ENCODE data around the gene SLC6A12. TPM values are rescaled to one million over a fixed set of nuclear protein-coding genes. Genes with fewer than 3 reads are reported as not detected.

The SLC6A12 gene
- total RNA-seq, 1 experiment from 2014 or later, result not detected

DNA sequence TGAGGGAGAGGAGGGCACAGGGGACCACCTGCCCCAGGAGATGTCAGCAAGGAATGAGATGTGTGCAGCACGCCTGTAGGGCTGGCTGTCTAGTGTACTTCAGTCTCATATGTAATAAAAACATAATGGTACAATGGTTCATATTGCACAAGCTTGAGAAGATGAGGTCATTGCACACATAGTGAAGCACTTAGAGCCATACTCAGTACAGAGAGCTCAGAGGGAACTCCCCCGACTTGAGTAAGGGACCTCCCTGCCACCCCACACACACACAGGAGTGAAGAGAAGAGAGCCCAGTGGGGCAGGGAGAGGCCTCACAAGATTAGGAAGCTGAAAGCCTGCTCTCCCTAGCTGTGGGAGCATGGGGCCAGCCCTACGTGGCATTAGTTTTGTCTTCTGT is 61.5 kb downstream of the SLC6A12 start:
- no peak overlapping the region for H3K27ac ChIP-seq
- H3K36me3 ChIP-seq (ENCODE audit: low read depth), result no peaks in the 10 kb centered on the region
- H3K27me3 ChIP-seq (ENCODE audit: insufficient read depth, low read depth), result peaks cover 90% of the 10 kb centered on the region
- intact Hi-C loops (cut with micrococcal nuclease; ENCODE audit: unreplicated experiment), result no loop called here
- no peaks in the 10 kb centered on the region for H3K4me1 ChIP-seq (replicated peaks; ENCODE audit: insufficient read depth)
- H3K4me2 ChIP-seq, result no peak overlapping the region
- no peaks in the 10 kb centered on the region for H3K79me2 ChIP-seq (ENCODE audit: low read depth)
- TF ChIP-seq EZH2 (IDR thresholded peaks at IDR 0.05; ENCODE audit: low read depth), result no peak
- BruUV-seq (replicated peaks), result no TSS peak
- POLR2A ChIA-PET (ENCODE audit: unreplicated experiment), result no interaction called here
- CTCF ChIA-PET, result no interaction called here
- no peak overlapping the region for H3K4me3 ChIP-seq
- no peaks in the 10 kb centered on the region for H4K20me1 ChIP-seq (ENCODE audit: insufficient read depth)
- H3F3A ChIP-seq (ENCODE audit: insufficient read depth, low read depth), result no peaks in the 10 kb centered on the region
- no peak overlapping the region for H2AFZ ChIP-seq
- H3K9me2 ChIP-seq (ENCODE audit: insufficient read depth), result no peaks in the 10 kb centered on the region
- no peak for DNase-seq
- H3K9me3 ChIP-seq (ENCODE audit: insufficient read depth, low read depth), result no peaks in the 10 kb centered on the region

DNA sequence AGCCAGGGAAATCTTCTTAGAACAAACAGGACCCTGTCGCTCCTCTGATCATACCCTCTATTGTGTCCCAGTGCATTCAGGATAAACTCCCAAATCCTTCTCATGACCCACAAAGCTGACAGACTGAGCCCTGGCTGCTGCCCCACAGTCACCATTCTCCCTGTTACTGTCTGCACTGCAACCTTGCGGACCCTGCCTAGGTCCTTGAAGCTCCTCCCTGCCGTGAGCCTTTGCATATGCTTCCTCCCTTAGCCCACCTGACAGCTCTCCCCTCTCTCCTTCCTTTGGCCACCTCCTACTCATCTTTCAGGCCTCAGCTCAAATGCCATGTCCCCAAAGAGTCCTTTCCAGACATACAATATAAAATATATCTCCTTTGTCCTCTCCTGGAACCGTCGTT is 62.4 kb downstream of the SLC6A12 start:
- no peak overlapping the region for H3K27ac ChIP-seq
- no peaks in the 10 kb centered on the region for H3K9me2 ChIP-seq (ENCODE audit: insufficient read depth)
- no peaks in the 10 kb centered on the region for H3K36me3 ChIP-seq (ENCODE audit: low read depth)
- BruUV-seq (replicated peaks), result no TSS peak
- TF ChIP-seq, protein P1, sequence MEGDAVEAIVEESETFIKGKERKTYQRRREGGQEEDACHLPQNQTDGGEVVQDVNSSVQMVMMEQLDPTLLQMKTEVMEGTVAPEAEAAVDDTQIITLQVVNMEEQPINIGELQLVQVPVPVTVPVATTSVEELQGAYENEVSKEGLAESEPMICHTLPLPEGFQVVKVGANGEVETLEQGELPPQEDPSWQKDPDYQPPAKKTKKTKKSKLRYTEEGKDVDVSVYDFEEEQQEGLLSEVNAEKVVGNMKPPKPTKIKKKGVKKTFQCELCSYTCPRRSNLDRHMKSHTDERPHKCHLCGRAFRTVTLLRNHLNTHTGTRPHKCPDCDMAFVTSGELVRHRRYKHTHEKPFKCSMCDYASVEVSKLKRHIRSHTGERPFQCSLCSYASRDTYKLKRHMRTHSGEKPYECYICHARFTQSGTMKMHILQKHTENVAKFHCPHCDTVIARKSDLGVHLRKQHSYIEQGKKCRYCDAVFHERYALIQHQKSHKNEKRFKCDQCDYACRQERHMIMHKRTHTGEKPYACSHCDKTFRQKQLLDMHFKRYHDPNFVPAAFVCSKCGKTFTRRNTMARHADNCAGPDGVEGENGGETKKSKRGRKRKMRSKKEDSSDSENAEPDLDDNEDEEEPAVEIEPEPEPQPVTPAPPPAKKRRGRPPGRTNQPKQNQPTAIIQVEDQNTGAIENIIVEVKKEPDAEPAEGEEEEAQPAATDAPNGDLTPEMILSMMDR (conservative IDR thresholded peaks at IDR 0.05), result no peak
- no peak for TF ChIP-seq EZH2 (IDR thresholded peaks at IDR 0.05; ENCODE audit: low read depth)
- H3K9me3 ChIP-seq (ENCODE audit: insufficient read depth, low read depth), result no peaks in the 10 kb centered on the region
- H3K4me3 ChIP-seq, result no peak overlapping the region
- no peak overlapping the region for H2AFZ ChIP-seq
- POLR2A ChIA-PET (ENCODE audit: unreplicated experiment), result no interaction called here
- H3K79me2 ChIP-seq (ENCODE audit: low read depth), result no peaks in the 10 kb centered on the region
- intact Hi-C loops (cut with micrococcal nuclease; ENCODE audit: unreplicated experiment), result no loop called here
- CTCF ChIA-PET, result no interaction called here
- peaks cover 88% of the 10 kb centered on the region for H3K27me3 ChIP-seq (ENCODE audit: insufficient read depth, low read depth)
- H3K4me2 ChIP-seq, result no peak overlapping the region
- H4K20me1 ChIP-seq (ENCODE audit: insufficient read depth), result no peaks in the 10 kb centered on the region
- H3K4me1 ChIP-seq (replicated peaks; ENCODE audit: insufficient read depth), result no peaks in the 10 kb centered on the region
- no peaks in the 10 kb centered on the region for H3F3A ChIP-seq (ENCODE audit: insufficient read depth, low read depth)
- no peak for DNase-seq

DNA sequence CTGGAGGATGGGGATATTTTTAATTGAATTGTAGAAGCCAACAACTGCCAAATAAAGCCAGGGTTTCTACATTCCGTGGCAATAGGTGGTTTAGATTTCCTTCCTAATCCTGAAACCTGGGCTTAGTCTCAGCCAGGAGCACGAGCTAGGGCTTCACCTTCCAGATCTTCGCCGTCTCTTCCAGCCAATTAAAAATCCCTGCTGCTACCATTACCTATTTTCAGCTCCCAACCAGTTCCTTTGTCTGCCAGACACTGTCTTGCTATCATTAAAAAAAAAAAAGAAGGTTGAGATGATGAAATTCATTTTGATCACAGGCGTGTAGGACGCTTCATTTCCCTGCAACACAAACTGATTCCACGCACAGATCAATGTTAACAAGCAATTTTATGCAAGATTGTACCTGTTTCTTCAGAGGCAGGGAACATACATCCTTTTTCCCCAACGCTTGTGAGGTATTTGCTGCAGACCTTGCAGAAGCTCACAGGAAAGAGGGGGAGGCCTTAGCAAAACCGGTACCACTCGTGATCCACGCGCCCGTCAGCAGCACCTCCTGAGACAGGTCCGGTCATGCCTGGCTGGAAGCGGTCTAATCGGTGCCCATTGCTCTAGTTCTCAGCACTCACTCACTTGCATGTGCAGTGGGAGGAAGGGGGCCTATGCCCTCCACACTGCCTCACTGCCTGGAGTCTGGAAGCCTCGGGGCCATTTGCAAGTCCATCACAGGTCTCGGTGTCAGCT is 65.1 kb downstream of the SLC6A12 start:
- H3K4me2 ChIP-seq, result no peak overlapping the region
- BruUV-seq (replicated peaks), result no TSS peak
- H2AFZ ChIP-seq, result no peak overlapping the region

More for the DNA sequence above, 65.1 kb downstream of the SLC6A12 start:
- intact Hi-C loops (cut with micrococcal nuclease; ENCODE audit: unreplicated experiment), result no loop called here
- no peak for DNase-seq
- Histone ChIP-seq H3K27ac (no peak overlapping the region), H3K9me2 (ENCODE audit: insufficient read depth) (no peaks in the 10 kb centered on the region), H3K9me3 (ENCODE audit: insufficient read depth, low read depth) (no peaks in the 10 kb centered on the region), H3K36me3 (ENCODE audit: low read depth) (no peaks in the 10 kb centered on the region), H4K20me1 (ENCODE audit: insufficient read depth) (no peaks in the 10 kb centered on the region), H3F3A (ENCODE audit: insufficient read depth, low read depth) (no peaks in the 10 kb centered on the region; the same call in 1 of the 2 replicates), H3K4me1 (replicated peaks; ENCODE audit: insufficient read depth) (0 out of 2 replicates have a peak, but pooled peaks cover 4% of the 10 kb centered on the region), H3K79me2 (ENCODE audit: low read depth) (no peaks in the 10 kb centered on the region), H3K27me3 (ENCODE audit: insufficient read depth, low read depth) (peaks cover 63% of the 10 kb centered on the region), H3K4me3 (no peak overlapping the region)
- POLR2A ChIA-PET (ENCODE audit: unreplicated experiment), result no interaction called here
- TF ChIP-seq, protein P1 (conservative IDR thresholded peaks at IDR 0.05), result no peak
- no peak for TF ChIP-seq EZH2 (IDR thresholded peaks at IDR 0.05; ENCODE audit: low read depth)
- CTCF ChIA-PET, result no interaction called here
